Stomach (tissue), 4 donors: ENCODE results near the gene FHOD1.

ENCODE experiments used
- EP300 ChIP-seq: sonication (generic); formaldehyde crosslinking; IDR thresholded peaks from one replicate; pipeline ENCODE4 v1.6.1; 2017; ENCODE audit warnings: antibody characterized with exemption
- POLR2A ChIP-seq, 4 donors: fragments of 450-650 bp; IDR thresholded peaks; one replicate each; pipeline ENCODE4 v1.6.1; 2016; ENCODE audit warnings: antibody characterized with exemption in 4 of 4, control low read depth in 2 of 4, mild to moderate bottlenecking in 1 of 4, moderate library complexity in 1 of 4
- POLR2AphosphoS5 ChIP-seq, 3 donors: sonication (generic); formaldehyde crosslinking; IDR thresholded peaks; one replicate each; pipeline ENCODE4 v1.6.1; 2016; ENCODE audit warnings: antibody characterized with exemption in 3 of 3
- TF ChIP-seq, protein P1 (sequence below), 7 experiments: fragments of 450-650 bp in 4 of 7; fragments of 200-600 bp in 3 of 7; sonication (generic) in 3 of 7; IDR thresholded peaks; one replicate each; pipeline ENCODE4 v1.5.1; 2016 to 2019; ENCODE audit warnings: antibody characterized with exemption in 7 of 7, control low read depth in 2 of 7, mild to moderate bottlenecking in 1 of 7

DNA sequence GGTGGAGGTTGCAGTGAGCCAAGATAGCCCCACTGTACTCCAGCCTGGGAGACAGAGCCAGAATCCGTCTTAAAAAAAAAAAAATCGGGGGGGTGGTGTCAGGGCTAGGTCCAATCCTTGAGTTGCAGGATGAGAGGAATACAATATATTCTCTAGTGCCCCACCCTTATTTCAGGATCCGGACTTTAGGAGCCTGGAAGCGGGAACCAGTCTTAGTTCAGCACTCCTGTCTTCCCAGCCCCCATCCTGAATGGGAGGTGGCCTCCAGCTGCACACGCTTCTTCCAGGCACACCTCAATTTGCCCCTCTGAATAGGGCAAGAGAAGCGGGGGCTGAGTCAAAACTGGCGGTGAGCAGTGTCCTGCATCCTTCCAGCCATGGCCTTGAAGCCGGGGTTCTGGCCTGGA is 1.6 kb downstream of the FHOD1 start:
- TF ChIP-seq POLR2A (IDR thresholded peaks at IDR 0.05) (no peak), POLR2AphosphoS5 (IDR thresholded peaks at IDR 0.05) (no peak), EP300 (no peak)
- TF ChIP-seq, protein P1, sequence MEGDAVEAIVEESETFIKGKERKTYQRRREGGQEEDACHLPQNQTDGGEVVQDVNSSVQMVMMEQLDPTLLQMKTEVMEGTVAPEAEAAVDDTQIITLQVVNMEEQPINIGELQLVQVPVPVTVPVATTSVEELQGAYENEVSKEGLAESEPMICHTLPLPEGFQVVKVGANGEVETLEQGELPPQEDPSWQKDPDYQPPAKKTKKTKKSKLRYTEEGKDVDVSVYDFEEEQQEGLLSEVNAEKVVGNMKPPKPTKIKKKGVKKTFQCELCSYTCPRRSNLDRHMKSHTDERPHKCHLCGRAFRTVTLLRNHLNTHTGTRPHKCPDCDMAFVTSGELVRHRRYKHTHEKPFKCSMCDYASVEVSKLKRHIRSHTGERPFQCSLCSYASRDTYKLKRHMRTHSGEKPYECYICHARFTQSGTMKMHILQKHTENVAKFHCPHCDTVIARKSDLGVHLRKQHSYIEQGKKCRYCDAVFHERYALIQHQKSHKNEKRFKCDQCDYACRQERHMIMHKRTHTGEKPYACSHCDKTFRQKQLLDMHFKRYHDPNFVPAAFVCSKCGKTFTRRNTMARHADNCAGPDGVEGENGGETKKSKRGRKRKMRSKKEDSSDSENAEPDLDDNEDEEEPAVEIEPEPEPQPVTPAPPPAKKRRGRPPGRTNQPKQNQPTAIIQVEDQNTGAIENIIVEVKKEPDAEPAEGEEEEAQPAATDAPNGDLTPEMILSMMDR (IDR thresholded peaks at IDR 0.05): no peak
